Omental fat pad (tissue), 4 donors: Measurements from ENCODE around the gene CSTB. TPM values are rescaled to one million over a fixed set of nuclear protein-coding genes. Genes with fewer than 3 reads are reported as not detected.

Experiments used
- ATAC-seq: fragments of 150-250 bp; one replicate; pipeline ENCODE4 v1.9.1; 2016; ENCODE audit warnings: mild to moderate bottlenecking, moderate library complexity; ENCODE audit not compliant: low FRiP score
- DNase-seq: peaks from one replicate; pipeline ENCODE4 v3.0.0-alpha.2; 2019; ENCODE audit warnings: low spot score
- total RNA-seq, 4 donors: library from RNA; depleted of rRNA; stranded (reverse); fragments of >200 nt; gene quantifications; one replicate each; pipeline ENCODE4 v1.1.0, GENCODE V29; 2016
- TF ChIP-seq, protein P1 (sequence below), 3 donors: fragments of 450-650 bp; IDR thresholded peaks; one replicate each; pipeline ENCODE4 v1.5.1; 2016 to 2017; ENCODE audit warnings: antibody characterized with exemption in 3 of 3, mild to moderate bottlenecking in 3 of 3, moderate library complexity in 2 of 3

Gene CSTB
- total RNA-seq, 4 donors from 2014 or later: 8.0 to 27.9 (median 17.7) TPM

DNA sequence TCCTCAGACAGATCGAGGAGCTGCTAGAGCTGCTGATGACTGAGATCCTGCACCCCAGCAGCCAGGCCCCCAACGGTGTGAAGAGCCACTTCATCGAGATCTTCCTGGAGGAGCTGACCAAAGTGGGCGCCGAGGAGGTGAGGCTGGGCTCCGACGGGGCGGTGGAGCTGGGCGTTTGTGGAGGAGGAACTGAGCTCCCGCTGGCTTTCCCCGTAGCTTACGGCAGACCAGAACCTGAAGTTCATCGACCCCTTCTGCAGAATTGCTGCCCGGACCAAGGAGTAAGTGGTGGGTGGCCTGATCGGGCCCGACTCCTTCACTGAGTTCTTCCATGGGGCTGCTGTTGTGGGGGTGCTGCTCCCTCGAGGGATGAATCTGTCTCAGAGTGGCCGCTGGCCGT is 21.3 kb upstream of the CSTB start:
- DNase-seq (no peak), ATAC-seq (no peak)
- TF ChIP-seq, protein P1, sequence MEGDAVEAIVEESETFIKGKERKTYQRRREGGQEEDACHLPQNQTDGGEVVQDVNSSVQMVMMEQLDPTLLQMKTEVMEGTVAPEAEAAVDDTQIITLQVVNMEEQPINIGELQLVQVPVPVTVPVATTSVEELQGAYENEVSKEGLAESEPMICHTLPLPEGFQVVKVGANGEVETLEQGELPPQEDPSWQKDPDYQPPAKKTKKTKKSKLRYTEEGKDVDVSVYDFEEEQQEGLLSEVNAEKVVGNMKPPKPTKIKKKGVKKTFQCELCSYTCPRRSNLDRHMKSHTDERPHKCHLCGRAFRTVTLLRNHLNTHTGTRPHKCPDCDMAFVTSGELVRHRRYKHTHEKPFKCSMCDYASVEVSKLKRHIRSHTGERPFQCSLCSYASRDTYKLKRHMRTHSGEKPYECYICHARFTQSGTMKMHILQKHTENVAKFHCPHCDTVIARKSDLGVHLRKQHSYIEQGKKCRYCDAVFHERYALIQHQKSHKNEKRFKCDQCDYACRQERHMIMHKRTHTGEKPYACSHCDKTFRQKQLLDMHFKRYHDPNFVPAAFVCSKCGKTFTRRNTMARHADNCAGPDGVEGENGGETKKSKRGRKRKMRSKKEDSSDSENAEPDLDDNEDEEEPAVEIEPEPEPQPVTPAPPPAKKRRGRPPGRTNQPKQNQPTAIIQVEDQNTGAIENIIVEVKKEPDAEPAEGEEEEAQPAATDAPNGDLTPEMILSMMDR (IDR thresholded peaks at IDR 0.05): no peak

DNA sequence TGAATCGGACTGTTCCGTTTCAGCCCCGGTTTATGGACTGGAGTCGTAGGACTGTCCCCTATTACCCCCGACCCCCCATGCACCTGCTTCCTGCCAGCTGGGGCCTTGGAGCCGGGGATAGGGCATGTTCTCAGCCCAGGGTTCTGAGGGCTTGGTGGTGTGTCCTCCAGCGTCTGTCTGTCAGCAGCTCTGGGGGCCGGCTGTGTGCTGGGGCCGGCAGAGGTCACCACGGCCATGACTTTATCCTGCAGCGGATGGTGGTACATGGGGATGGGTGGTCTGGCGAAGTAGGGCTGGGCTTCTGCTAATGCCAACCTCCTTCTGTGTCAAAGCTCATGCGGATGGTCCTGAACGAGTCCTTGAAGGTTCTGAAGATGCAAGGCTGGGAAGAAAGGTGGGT is 18.7 kb upstream of the CSTB start:
- DNase-seq (no peak), ATAC-seq (no peak)
- TF ChIP-seq, protein P1 (IDR thresholded peaks at IDR 0.05): no peak

DNA sequence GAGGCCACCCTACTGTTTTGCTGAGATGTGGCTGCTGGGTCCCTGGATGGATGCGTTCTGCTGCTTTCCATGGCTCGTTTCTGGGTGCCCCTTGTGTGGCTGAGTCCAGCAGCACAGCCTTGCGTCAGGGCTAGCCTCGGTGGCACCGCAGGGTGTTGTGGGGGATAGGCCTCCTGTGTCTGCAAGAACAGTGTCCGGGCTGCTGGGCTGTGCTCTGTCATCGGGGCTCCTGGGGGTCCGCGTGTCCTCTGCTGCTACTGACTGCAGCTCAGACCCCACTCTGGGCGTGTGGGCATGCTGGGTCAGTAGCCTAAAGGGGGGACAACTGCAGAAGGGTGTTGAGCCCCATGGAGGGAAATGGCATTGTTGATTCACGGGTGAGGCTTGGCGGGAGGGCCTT is 18.2 kb upstream of the CSTB start:
- TF ChIP-seq, protein P1 (IDR thresholded peaks at IDR 0.05): no peak
- ATAC-seq: no peak
- DNase-seq: no peak

DNA sequence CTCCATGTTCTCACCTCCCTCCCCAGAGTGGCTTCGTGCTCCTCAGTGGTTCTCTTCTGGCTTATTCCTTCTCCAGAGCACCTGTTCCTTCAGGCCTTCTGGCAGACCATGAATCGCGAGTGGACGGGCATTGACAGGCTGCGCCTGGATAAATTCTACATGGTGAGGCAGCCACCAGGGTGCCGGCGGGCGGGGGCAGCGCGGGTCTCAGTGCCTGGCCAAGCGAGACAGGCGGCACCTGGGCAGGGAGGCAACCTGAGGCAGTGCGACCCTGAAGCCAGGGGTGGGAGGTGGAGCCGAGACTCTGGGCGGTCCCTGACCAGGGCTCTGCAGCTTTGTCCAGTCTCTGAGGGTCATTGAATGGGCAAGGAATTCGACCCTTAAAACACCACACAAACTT is 17.1 kb upstream of the CSTB start:
- ATAC-seq (no peak), DNase-seq (no peak)
- TF ChIP-seq, protein P1 (IDR thresholded peaks at IDR 0.05): no peak

DNA sequence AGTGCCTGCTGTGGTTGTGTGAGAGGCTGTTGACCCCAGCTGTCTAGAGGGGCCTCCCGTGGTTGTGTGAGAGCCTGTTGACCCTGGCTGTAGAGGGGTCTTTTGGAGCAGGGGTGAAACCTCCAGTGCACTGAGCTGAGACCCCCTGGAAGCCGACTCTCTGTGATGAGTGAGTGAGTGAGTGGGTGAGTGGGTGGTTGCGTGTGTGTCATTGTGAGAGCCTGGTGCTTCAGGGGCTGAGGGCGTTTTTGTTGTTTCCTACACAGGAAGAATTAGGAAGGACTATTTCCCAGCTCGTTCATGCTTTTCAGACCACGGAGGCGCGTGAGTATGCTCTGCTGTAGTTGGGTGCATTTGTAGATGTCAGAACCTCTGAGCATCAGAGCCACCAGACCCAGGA is 16.3 kb upstream of the CSTB start:
- no peak for DNase-seq
- TF ChIP-seq, protein P1 (IDR thresholded peaks at IDR 0.05): no peak
- no peak for ATAC-seq

DNA sequence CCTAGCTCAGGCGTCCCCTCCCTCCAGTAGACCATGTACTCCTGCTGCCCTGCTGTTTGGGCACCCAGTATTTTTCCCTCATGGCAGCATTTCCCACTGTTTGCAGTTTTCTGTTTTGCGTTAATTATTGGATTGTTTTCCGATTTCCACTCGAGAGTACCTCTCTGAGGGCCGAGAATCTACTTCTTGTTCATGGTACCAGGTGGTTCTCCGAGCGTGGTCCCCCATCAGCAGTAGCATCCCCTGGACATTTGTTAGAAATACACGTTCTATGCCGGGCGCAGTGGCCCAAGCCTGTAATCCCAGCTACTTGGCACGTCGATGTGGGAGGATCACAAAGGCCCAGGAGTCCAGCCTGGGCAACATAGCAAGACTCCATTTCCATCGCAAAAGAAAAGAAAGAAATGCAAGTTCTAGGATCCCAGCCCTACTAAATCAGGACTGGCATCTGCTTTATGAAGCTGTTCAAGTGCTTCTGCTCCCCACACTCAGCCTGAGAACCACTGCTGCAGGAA is 14.0 kb upstream of the CSTB start:
- ATAC-seq: no peak
- TF ChIP-seq, protein P1 (IDR thresholded peaks at IDR 0.05): no peak

DNA sequence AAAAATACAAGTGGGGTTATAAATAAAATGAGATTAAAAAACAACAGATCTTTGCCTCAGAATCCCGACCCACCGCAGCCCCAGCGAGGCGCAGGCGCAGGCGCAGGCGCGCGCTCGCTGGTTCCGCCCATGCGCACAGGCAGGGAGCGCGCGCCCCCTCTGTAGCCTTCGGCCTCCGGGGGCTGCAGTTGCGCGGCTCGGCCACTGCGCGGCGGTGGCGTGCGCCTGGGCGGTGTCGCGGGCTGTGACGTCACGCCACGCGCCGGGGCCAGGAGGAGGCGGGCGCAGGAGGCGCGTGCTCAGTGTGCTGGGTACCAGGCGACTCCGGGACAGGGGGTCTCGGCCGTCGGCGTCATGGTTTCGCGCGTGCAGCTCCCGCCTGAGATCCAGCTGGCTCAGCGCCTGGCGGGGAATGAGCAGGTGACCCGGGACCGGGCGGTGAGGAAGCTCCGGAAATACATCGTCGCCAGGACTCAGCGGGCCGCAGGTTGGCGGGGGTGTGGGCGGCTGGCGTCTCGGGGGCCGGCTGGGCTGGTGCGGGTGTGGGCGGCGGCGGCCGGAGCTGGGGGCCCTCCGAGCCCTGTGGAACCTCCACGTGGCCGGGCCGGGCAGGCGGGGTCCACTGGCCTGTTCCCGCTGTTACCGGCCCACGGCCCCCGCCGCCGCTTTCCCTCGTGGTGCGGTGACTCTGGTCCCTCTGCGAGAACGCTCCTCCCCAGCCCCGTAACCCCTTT is 13.3 kb upstream of the CSTB start, which contains the start of gene RRP1:
Gene RRP1, plus strand, starts transcription at position 302 of the 734 bp plus-strand sequence. Its CDS starts 53 bp downstream, at position 355.
- ATAC-seq (peak; percentile 95), DNase-seq (peak; percentile 86)
- TF ChIP-seq, protein P1 (IDR thresholded peaks at IDR 0.05): peak in 2 of 3 donors; percentile 100

More for the DNA sequence above, 14.0 kb upstream of the CSTB start:
- DNase-seq: no peak
